SU-DHL-6 (cell line): Measurements from ENCODE around the gene ZNF668.

ENCODE experiments used
- H2AFZ ChIP-seq: fragments of 200-600 bp; sonication (generic); 2 replicates; pipeline ENCODE4 v1.6.1; 2014; ENCODE audit warnings: low read depth, mild to moderate bottlenecking, moderate library complexity, mixed read lengths, antibody characterized with exemption, low read length; ENCODE audit not compliant: severe bottlenecking
- H3F3A ChIP-seq: fragments of 200-600 bp; shearing (Covaris generic); 2 replicates; pipeline ENCODE4 v1.6.0; 2016; ENCODE audit warnings: antibody characterized with exemption, mild to moderate bottlenecking; ENCODE audit not compliant: insufficient read depth
- H3K27ac ChIP-seq: fragments of 200-600 bp; sonication (generic); 2 replicates; pipeline ENCODE4 v1.5.1; 2016; ENCODE audit warnings: low read depth, mild to moderate bottlenecking, low read length, moderate library complexity, mixed read lengths
- H3K27me3 ChIP-seq: fragments of 200-600 bp; sonication (generic), shearing (Covaris generic); 2 replicates; pipeline ENCODE4 v1.6.0; 2014; ENCODE audit warnings: mild to moderate bottlenecking, low read length
- H3K36me3 ChIP-seq: fragments of 200-600 bp; sonication (generic); 2 replicates; pipeline ENCODE4 v1.6.1; 2014; ENCODE audit warnings: mild to moderate bottlenecking, low read length, mixed read lengths
- H3K4me2 ChIP-seq: fragments of 300-600, 200-600 bp; shearing (Covaris generic), sonication (generic); 2 replicates; pipeline ENCODE4 v1.6.0; 2014; ENCODE audit warnings: low read length, low read depth, mild to moderate bottlenecking; ENCODE audit not compliant: poor library complexity, severe bottlenecking
- H3K4me3 ChIP-seq: fragments of 200-600 bp; sonication (generic); 2 replicates; pipeline ENCODE4 v1.5.1; 2014; ENCODE audit warnings: antibody characterized with exemption, low read length, mild to moderate bottlenecking, mixed read lengths; ENCODE audit not compliant: insufficient read depth, poor library complexity, severe bottlenecking
- H3K79me2 ChIP-seq: fragments of 200-600 bp; sonication (generic); 2 replicates; pipeline ENCODE4 v1.6.1; 2014; ENCODE audit warnings: mild to moderate bottlenecking, low read length, moderate library complexity; ENCODE audit not compliant: insufficient read depth
- H3K9ac ChIP-seq: fragments of 200-600 bp; sonication (generic); 2 replicates; pipeline ENCODE4 v1.7.0; 2014; ENCODE audit warnings: mild to moderate bottlenecking, low read length
- H3K9me2 ChIP-seq: fragments of 200-600 bp; sonication (generic); replicated peaks from 2 replicates; pipeline ENCODE4 v1.6.1; 2014; ENCODE audit warnings: low read length; ENCODE audit not compliant: insufficient read depth
- H3K9me3 ChIP-seq: fragments of 200-600 bp; sonication (generic); 2 replicates; pipeline ENCODE4 v1.6.1; 2014; ENCODE audit warnings: low read length, mixed read lengths; ENCODE audit not compliant: insufficient read depth
- H4K20me1 ChIP-seq: fragments of 200-600 bp; sonication (generic); 2 replicates; pipeline ENCODE4 v1.6.1; 2014; ENCODE audit warnings: low read depth, mild to moderate bottlenecking, antibody characterized with exemption, low read length, moderate library complexity, mixed read lengths
- CTCF ChIP-seq: fragments of 200-600 bp; sonication (generic); IDR thresholded peaks from one replicate; pipeline ENCODE4 v1.5.1; 2017; ENCODE audit warnings: antibody characterized with exemption, mild to moderate bottlenecking, low read length, moderate library complexity; ENCODE audit not compliant: insufficient read depth, poor library complexity, severe bottlenecking
- EZH2phosphoT487 ChIP-seq: fragments of 200-600 bp; sonication (generic), shearing (Covaris generic); conservative IDR thresholded peaks from 2 replicates; pipeline ENCODE4 v1.6.1; 2018; ENCODE audit warnings: mild to moderate bottlenecking, antibody characterized with exemption, low read length, moderate library complexity, mixed read lengths

ZNF668 gene

GRCh38 chr16:31108794-31109558 is 34.9 kb upstream of the ZNF668 start:
- Histone ChIP-seq H4K20me1 (no peaks in the 10 kb centered on the region), H3K79me2 (0 out of 2 replicates have a peak, but pooled peaks cover 7% of the 10 kb centered on the region), H3K27me3 (no peaks in the 10 kb centered on the region), H3K4me3 (peak overlapping the region; percentile 74), H3K9ac (peak overlapping the region; percentile 86), H3K9me3 (no peaks in the 10 kb centered on the region), H3F3A (0 out of 2 replicates have a peak, but pooled peaks cover 16% of the 10 kb centered on the region), H3K9me2 (no peaks in the 10 kb centered on the region), H3K4me2 (peak overlapping the region; percentile 98), H2AFZ (peak overlapping the region; percentile 74), H3K27ac (no peak overlapping the region), H3K36me3 (no peaks in the 10 kb centered on the region)
- TF ChIP-seq EZH2phosphoT487 (no peak), CTCF (no peak)

GRCh38 chr16:31108035-31108793 is 34.2 kb upstream of the ZNF668 start, which contains the start of gene BCKDK:
BCKDK (plus strand) TSS chr16:31108386; CDS start chr16:31109224, 838 bp downstream.
- H3K79me2 ChIP-seq: 0 out of 2 replicates have a peak, but pooled peaks cover 7% of the 10 kb centered on the region
- TF ChIP-seq CTCF: no peak
- TF ChIP-seq EZH2phosphoT487: no peak
- no peaks in the 10 kb centered on the region for H3K36me3 ChIP-seq
- peak within 1 kb of the TSS; percentile 28 for H3K27ac ChIP-seq
- H3K9me2 ChIP-seq: no peaks in the 10 kb centered on the region
- no peaks in the 10 kb centered on the region for H4K20me1 ChIP-seq
- 0 out of 2 replicates have a peak, but pooled peaks cover 12% of the 10 kb centered on the region for H3F3A ChIP-seq
- peak within 1 kb of the TSS; percentile 74 for H2AFZ ChIP-seq
- H3K27me3 ChIP-seq: no peaks in the 10 kb centered on the region
- no peaks in the 10 kb centered on the region for H3K9me3 ChIP-seq
- peak within 1 kb of the TSS; percentile 86 for H3K9ac ChIP-seq
- H3K4me2 ChIP-seq: peak within 1 kb of the TSS; percentile 98
- H3K4me3 ChIP-seq: peak within 1 kb of the TSS; percentile 74

- peak overlapping the region; percentile 28 for H3K27ac ChIP-seq
- H4K20me1 ChIP-seq: no peaks in the 10 kb centered on the region
- H3K4me2 ChIP-seq: peak overlapping the region; percentile 98
- H3K9me3 ChIP-seq: no peaks in the 10 kb centered on the region
- 0 out of 2 replicates have a peak, but pooled peaks cover 7% of the 10 kb centered on the region for H3K79me2 ChIP-seq
- TF ChIP-seq EZH2phosphoT487 (no peak), CTCF (no peak)
- H3F3A ChIP-seq: 0 out of 2 replicates have a peak, but pooled peaks cover 11% of the 10 kb centered on the region
- no peaks in the 10 kb centered on the region for H3K36me3 ChIP-seq
- peak overlapping the region; percentile 74 for H3K4me3 ChIP-seq
- H3K9ac ChIP-seq: peak overlapping the region; percentile 86
- peak overlapping the region; percentile 74 for H2AFZ ChIP-seq
- no peaks in the 10 kb centered on the region for H3K9me2 ChIP-seq
- no peaks in the 10 kb centered on the region for H3K27me3 ChIP-seq
Observed at GRCh38 chr16:31107465-31107867, 33.4 kb upstream of the ZNF668 start.
